Measurements from ENCODE around the gene CAMK2N1.

The CAMK2N1 gene

GRCh38 chr1:20477348-20478056 is 8.5 kb downstream of the CAMK2N1 start:
- no peak overlapping the region for H3K4me3 ChIP-seq (ENCODE audit: low read depth, low read length)
- no peak for DNase-seq (ENCODE audit: low read depth)
- no peak for TF ChIP-seq CTCF (conservative IDR thresholded peaks at IDR 0.05; ENCODE audit: low read depth, low read length)

GRCh38 chr1:20476265-20477038 is 9.6 kb downstream of the CAMK2N1 start:
- H3K4me3 ChIP-seq (ENCODE audit: low read depth, low read length) = peak overlapping the region; percentile 7
- no peak for TF ChIP-seq CTCF (conservative IDR thresholded peaks at IDR 0.05; ENCODE audit: low read depth, low read length)

GRCh38 chr1:20474996-20475395 is 11.0 kb downstream of the CAMK2N1 start:
- DNase-seq (ENCODE audit: low read depth) = no peak
- no peak for TF ChIP-seq CTCF (conservative IDR thresholded peaks at IDR 0.05; ENCODE audit: low read depth, low read length)
- H3K4me3 ChIP-seq (ENCODE audit: low read depth, low read length) = no peak overlapping the region

More at GRCh38 chr1:20476265-20477038, 9.6 kb downstream of the CAMK2N1 start:
- peak; percentile 61 for DNase-seq (ENCODE audit: low read depth)

- H3K4me3 ChIP-seq (ENCODE audit: low read depth, low read length) = no peak overlapping the region
- no peak for TF ChIP-seq CTCF (conservative IDR thresholded peaks at IDR 0.05; ENCODE audit: low read depth, low read length)
- DNase-seq (ENCODE audit: low read depth) = peak; percentile 30
Measured at GRCh38 chr1:20474333-20474975, 11.6 kb downstream of the CAMK2N1 start.

GRCh38 chr1:20473894-20474293 is 12.1 kb downstream of the CAMK2N1 start:
- H3K4me3 ChIP-seq (ENCODE audit: low read depth, low read length) = no peak overlapping the region
- DNase-seq (ENCODE audit: low read depth) = no peak
- TF ChIP-seq CTCF (conservative IDR thresholded peaks at IDR 0.05; ENCODE audit: low read depth, low read length) = no peak

- no peak overlapping the region for H3K4me3 ChIP-seq (ENCODE audit: low read depth, low read length)
- TF ChIP-seq CTCF (conservative IDR thresholded peaks at IDR 0.05; ENCODE audit: low read depth, low read length) = no peak
Measured at GRCh38 chr1:20472860-20473711, 12.9 kb downstream of the CAMK2N1 start.

More at GRCh38 chr1:20472860-20473711, 12.9 kb downstream of the CAMK2N1 start:
- peak; percentile 61 for DNase-seq (ENCODE audit: low read depth)
